Fibroblast of peridontal ligament (primary cell): ENCODE measurements around the gene MPP3.

ENCODE experiments used
- DNase-seq: peaks from one replicate; pipeline ENCODE4 v3.0.0-alpha.2; 2010; ENCODE audit errors: extremely low read depth

Gene MPP3

DNA sequence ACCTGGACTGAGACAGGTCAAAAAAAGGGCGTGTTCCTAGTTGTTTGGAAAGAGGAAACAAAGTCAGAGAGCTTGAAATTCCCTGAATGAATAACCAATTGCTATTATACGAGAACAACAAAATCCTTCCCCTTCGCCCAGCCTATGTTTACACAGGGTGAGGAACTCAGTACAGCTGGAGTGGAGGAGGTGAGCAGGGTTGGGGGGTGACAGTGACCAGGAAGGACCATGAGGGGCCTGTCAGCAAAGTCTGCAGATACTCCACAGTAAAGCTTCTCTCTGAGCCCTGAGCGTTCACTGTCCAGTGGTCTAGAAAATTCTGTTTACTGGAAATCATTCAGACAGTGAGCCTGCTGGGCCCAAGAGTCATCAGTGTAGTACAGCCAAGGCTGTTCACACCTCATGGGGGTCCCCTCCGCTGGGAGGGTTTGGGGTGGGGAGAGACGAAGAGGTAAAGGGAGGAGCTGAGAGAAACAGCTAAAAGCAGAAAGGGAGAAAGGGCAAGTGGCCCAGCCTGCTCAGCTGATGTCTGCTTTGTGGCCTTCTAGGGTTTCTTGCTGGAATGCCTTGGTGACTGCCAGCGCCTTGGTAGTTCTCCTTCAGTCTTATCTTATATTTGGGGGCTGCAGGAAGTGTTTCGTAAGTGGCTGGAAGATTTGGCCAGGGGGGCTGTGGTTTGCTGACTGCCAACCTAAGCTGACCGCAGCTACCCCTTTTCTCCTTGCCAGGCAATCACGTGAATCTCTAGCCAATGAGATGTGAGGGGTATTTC lies 59.9 kb downstream of the MPP3 start:
- no peak for DNase-seq

GRCh38 chr17:43771463-43771862 lies 61.5 kb downstream of the MPP3 start:
- no peak for DNase-seq

GRCh38 chr17:43770957-43771356 lies 62.0 kb downstream of the MPP3 start:
- no peak for DNase-seq

DNA sequence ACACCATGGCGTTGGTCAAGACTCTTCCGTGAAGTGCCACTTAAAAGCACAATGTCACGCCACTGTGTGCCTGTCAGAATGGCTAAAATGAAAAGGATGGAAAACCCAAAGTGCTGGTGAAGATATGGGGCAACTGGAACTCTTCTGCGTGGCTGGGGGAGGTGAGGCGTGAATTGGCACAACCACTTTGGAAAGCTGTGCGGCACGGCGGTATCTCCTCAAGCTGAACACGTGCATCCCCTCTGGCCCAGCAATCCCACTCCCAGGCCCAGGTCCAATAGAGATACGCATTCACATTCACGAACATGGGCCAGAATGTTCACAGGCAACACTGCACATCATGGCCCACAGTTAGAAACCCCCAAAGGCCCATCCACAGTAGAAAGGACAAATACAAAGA lies 63.1 kb downstream of the MPP3 start:
- no peak for DNase-seq

DNA sequence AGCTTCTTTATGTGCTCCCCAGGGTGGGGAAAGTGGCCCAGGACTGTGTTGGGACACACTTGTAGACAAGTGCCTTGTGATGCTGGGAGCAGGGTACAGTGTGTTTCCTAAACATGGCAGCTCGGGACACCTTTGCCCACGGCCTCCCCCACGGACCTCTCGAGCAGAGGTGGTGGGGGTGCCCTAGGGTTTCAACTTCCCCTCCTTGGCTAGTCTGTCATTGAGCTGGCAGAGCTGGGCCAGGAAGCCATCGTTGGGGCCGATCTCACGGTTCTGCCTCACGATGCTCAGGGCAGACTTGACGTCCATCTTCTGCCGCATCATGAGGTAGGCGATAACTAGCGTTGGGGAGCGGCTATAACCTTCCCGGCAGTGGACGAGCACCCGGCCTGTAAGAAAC lies 63.5 kb downstream of the MPP3 start:
- DNase-seq, result no peak

GRCh38 chr17:43768943-43769342 lies 64.0 kb downstream of the MPP3 start:
- no peak for DNase-seq

GRCh38 chr17:43768382-43768781 lies 64.6 kb downstream of the MPP3 start:
- DNase-seq, result no peak

DNA sequence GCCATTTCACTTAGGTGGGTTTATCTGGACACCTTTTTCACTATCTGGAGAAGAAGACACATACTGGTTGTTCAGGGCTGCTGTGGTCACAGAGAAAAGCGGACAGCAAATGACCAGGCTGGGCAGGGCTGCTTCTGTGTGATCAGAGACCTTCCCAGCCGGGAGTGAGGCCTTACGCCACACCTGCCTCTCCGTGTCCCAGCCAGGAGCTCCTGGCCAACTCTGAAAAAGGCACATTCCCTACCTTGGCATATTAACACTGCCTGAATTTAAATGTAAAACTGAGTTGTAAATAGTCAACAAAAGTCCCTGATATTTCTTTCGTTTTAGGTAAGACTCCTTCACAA lies 65.3 kb downstream of the MPP3 start:
- DNase-seq, result no peak

DNA sequence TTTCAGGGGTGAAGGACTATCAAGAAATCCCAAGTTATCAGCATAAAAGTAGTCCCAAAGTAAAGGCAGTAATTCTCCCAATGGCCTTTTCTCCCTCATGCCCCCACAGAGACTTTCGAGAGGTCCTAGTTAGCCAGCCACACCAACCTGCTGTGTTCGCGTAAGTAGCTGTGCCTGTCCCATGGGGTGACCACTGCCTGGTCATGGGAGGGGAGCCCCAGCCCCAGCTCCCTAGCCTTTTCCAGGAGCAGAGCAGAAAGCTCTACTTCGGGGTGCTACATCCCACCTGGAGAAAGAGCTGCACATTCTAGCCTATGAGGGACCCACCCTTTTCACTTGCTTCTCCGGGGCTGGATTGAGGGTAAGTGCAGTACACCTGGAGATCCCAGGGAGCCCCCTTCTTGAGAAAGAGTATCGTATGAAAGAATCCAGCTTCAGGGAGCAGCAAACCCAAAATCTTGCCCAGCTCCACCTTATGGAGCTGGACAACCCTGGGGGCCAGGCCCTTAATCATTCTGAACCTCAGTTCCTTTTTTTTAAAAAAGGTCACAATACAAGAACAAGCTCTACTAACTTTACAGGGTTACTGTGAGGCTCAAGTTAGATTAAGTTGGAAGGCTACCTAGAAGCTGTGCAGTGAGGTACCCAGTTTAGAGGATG lies 65.8 kb downstream of the MPP3 start:
- no peak for DNase-seq

DNA sequence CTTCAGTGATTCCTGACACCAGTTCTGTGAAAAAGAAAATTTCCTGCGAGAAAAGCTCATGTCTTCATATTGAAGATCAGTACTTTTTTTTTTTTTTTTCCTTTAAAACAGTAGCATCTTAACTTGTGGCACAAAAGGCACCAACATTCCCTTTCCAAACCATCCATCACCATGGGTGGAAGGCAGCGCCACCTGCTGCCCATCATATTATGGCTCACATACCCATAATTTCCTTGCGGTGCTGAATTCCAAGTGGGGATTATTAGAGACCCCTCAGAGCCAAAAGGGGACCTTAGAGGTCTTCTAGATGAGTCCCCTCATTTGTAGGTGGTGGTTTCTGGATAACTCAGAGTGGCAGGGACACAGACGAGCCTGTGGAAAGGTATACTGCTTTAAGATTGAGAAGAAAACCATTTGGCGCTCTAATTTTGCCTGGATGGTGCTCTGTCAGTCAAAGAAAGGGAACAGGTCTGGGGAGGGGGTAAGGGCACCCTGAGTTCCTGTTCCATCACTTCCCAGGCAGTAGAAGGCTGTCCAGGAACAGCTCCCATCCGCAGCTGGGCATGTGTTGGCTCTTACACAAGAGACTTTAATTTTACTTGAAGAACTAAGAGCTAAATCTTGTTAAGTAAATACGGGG lies 66.4 kb downstream of the MPP3 start:
- DNase-seq, result peak; percentile 66

DNA sequence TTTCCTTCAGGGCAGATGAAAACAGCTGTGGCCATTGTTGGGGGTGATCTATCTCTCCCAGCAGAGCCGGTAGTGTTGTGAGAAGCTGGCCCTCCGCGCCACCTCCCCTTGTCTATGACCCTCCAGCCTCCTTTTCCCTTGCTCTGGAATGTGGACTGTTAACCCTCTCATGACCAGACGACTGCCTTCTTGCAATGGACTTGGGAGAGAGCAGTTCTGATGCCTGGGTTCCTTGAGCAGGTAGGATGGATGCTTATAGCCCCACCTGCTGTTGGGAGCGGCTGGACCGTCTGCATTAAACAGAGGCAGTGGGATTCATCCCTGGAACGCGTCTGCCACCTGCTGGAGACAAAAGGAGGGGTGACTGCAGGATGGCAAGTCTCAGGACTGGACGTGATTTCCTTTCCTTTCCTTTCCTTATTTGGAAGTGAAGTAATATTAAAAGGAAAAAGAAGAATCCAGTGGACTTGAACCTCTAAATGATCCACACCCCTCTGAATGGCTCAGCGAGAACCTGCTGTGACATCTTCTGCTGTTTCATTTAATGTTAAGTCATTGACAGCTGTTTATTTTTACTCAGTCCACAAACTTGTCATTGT lies 72.6 kb downstream of the MPP3 start:
- peak; percentile 95 for DNase-seq

DNA sequence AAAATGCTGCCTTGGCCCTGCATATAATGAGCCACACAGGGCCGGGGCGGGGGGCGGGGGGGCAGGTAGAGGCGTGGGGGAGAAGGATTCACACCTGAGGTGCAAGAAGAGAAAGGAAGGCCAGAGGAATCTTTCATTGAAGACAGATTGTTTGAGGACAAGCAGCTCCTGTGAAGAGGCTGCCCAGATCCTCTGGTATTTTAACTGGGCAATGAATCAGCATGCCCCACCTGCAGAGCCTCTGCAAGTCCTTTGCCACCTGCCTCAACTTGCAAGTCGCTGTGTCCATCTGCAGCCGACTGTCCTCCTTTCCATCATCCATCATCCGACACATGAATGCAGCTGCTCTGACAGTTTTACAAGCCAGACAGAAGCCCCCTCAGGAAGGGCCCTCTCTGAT lies 73.1 kb downstream of the MPP3 start:
- DNase-seq, result no peak

- no peak for DNase-seq
These were observed 74.3 kb downstream of the MPP3 start, which contains the start of gene SOST for GRCh38 chr17:43758497-43759174. SOST (minus strand) TSS chr17:43758791; CDS start chr17:43758741, 50 bp downstream.

GRCh38 chr17:43758086-43758485 lies 74.9 kb downstream of the MPP3 start:
- DNase-seq, result no peak

GRCh38 chr17:43757171-43757660 lies 75.7 kb downstream of the MPP3 start:
- no peak for DNase-seq

- no peak for DNase-seq
These were observed 76.7 kb downstream of the MPP3 start for GRCh38 chr17:43756201-43756600.

DNA sequence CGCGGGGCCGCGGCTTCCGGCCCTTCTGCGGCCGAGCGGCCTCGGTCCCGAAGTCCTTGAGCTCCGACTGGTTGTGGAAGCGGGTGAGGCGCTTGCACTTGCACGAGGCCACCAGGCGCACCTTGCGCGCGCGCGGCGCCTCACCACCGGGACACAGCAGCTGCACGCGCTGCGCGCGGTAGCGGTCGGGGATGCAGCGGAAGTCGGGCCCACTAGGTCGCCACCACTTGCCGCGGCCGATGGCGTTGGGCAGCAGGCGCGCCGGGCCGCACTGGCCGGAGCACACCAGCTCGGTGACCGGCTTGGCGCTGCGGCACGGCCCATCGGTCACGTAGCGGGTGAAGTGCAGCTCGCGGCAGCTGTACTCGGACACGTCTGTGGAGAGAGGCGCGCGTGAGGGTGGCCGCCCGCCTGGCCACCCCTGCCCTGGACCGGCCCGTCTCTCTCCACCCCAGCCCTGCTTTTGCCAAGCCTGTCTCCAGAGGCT lies 77.5 kb downstream of the MPP3 start:
- no peak for DNase-seq

- no peak for DNase-seq
These were observed 78.0 kb downstream of the MPP3 start for GRCh38 chr17:43754947-43755346.

- DNase-seq, result peak; percentile 15
These were observed 79.3 kb downstream of the MPP3 start for GRCh38 chr17:43753493-43754129.
